ENCODE data around the gene UQCRC1.

UQCRC1 gene

DNA sequence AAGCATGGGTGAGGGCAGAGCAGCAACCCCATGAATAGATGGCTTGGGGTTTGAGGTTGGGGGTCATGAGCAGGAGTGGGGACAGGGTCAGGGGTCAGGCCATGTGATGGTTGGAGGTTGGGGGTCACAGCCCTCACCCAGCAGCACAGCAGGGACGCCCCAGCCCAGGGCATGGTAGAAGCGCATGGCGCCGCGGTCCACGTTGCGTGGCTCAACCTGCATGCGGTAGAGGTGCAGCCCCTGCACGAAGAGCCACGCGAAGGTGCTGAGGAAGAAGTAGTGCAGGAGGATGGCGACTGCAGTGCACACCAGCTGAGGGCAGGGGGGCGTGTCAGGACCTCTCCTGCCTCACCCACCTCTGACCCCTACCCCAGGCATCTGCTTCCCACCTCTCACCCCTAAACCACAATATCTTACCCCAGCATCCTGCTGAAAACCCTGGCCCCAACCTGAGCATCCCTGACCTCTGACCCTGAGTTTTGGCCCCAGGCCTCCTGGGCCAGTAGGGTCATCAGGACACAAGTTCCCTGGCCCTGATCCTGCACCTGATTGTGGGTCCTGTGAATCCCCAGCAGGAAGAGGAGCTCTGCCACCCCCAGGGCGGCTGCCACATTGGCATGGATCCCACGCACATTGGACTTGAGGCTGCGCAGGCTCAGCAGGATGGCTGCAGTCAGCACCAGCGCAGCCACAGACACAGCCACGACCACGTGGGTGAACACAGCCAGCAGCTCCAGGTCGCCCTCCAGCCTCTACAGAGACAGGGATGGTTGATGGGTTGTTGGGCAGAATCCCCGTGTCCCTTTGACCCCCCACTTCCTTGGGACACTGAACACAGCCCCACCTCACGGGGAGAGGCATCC is 35.7 kb upstream of the UQCRC1 start:
- TF ChIP-seq, protein P1, sequence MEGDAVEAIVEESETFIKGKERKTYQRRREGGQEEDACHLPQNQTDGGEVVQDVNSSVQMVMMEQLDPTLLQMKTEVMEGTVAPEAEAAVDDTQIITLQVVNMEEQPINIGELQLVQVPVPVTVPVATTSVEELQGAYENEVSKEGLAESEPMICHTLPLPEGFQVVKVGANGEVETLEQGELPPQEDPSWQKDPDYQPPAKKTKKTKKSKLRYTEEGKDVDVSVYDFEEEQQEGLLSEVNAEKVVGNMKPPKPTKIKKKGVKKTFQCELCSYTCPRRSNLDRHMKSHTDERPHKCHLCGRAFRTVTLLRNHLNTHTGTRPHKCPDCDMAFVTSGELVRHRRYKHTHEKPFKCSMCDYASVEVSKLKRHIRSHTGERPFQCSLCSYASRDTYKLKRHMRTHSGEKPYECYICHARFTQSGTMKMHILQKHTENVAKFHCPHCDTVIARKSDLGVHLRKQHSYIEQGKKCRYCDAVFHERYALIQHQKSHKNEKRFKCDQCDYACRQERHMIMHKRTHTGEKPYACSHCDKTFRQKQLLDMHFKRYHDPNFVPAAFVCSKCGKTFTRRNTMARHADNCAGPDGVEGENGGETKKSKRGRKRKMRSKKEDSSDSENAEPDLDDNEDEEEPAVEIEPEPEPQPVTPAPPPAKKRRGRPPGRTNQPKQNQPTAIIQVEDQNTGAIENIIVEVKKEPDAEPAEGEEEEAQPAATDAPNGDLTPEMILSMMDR (IDR thresholded peaks at IDR 0.05), result no peak
- H3K27ac ChIP-seq, result no peak overlapping the region
- no peaks in the 10 kb centered on the region for H3K36me3 ChIP-seq
- H3K27me3 ChIP-seq, result no peaks in the 10 kb centered on the region
- H3K4me1 ChIP-seq (ENCODE audit: control insufficient read depth in 1 of 2, insufficient read depth in 1 of 2, low read depth in 1 of 2, low read length in 1 of 2), result no peaks in the 10 kb centered on the region
- H3K4me3 ChIP-seq (ENCODE audit: low read depth in 1 of 2, low read length in 1 of 2), result no peak overlapping the region
- no peaks in the 10 kb centered on the region for H3K9me3 ChIP-seq

DNA sequence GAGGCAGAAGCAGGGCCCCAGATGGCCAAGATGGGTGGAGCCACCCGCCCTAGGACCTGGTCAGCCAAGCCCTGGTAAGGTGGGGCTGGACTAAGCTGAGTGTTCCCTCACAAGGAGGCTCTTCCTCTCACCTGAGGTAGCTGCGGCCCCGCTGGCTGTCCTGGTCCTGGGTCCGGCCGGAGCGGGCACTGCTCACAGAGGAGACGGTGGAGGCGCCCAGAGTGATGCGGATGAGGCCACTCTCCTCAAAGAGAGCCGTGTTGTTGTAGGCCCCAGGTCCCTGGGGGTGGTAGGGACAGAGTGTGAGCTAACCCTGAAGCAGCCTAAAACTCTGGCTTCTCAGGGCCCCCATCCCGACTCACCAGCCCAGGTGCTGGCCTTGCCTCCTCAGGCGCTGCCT is 33.2 kb upstream of the UQCRC1 start:
- Histone ChIP-seq H3K27ac (no peak overlapping the region), H3K27me3 (no peaks in the 10 kb centered on the region), H3K4me3 (ENCODE audit: low read depth in 1 of 2, low read length in 1 of 2) (no peak overlapping the region), H3K36me3 (no peaks in the 10 kb centered on the region), H3K9me3 (no peaks in the 10 kb centered on the region), H3K4me1 (ENCODE audit: control insufficient read depth in 1 of 2, insufficient read depth in 1 of 2, low read depth in 1 of 2, low read length in 1 of 2) (no peaks in the 10 kb centered on the region)
- TF ChIP-seq, protein P1 (IDR thresholded peaks at IDR 0.05), result no peak

DNA sequence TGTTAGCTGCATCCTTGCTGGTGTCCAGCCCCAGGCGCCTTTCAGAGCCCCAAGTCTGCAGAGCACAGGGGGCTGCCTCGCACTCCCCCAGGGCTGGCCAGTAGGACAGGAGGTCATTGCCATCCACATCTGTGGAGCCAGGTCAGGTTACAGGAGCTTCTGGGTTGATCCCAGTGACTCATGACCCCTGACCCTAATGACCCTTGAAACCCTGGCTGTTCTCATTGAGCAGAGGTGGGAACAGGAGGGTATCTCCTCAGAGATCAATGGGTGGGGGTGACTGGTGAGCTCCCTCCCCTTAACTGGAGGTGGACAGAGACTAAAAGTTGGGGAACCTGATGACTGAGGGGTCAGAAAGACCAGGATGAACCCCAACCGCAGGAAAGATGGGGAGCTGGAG is 31.9 kb upstream of the UQCRC1 start:
- TF ChIP-seq, protein P1 (IDR thresholded peaks at IDR 0.05), result no peak
- H3K4me1 ChIP-seq (ENCODE audit: control insufficient read depth in 1 of 2, insufficient read depth in 1 of 2, low read depth in 1 of 2, low read length in 1 of 2), result peaks cover 2% of the 10 kb centered on the region in 2 experiments
- H3K9me3 ChIP-seq, result no peaks in the 10 kb centered on the region
- no peaks in the 10 kb centered on the region for H3K36me3 ChIP-seq
- H3K27ac ChIP-seq, result no peak overlapping the region
- no peaks in the 10 kb centered on the region for H3K27me3 ChIP-seq
- no peak overlapping the region for H3K4me3 ChIP-seq (ENCODE audit: low read depth in 1 of 2, low read length in 1 of 2)

DNA sequence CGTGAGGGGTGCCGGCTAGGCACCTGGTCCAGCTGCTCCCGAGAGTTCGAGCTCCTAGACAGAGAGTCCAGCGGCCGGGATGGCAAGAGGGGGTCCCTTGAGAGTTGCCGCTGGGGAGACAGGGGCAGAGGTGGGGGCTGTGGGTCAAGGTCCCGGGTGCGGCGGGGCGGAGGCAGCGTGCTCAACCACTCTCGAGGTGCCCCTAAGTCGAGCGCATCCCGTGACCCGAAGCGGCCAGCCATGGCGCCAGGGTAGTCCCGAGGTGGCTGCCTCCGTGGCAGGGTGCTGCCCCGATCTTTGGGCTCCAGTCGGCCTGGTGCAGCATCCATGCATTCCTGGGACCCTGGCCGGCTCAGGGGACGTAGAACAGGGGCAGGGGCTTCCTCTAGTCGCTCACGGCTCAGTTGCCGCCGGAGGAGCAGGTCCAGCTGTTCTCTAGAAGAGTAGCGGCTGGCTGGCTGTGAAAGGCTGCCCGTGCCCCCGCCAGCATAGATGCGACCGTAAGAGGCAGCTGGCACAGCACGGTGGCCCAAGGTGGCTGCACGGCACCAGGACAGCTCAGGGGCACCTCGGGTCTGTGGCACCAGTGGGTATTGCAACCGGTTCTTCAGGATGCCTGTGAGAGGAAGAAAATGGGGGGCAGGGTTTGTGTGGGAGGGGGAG is 30.6 kb upstream of the UQCRC1 start:
- Histone ChIP-seq H3K36me3 (no peaks in the 10 kb centered on the region), H3K4me3 (ENCODE audit: low read depth in 1 of 2, low read length in 1 of 2) (no peak overlapping the region), H3K4me1 (ENCODE audit: control insufficient read depth in 1 of 2, insufficient read depth in 1 of 2, low read depth in 1 of 2, low read length in 1 of 2) (peaks cover 12 to 14% of the 10 kb centered on the region in 2 experiments), H3K27ac (no peak overlapping the region), H3K27me3 (no peaks in the 10 kb centered on the region), H3K9me3 (no peaks in the 10 kb centered on the region)
- TF ChIP-seq, protein P1 (IDR thresholded peaks at IDR 0.05), result no peak

DNA sequence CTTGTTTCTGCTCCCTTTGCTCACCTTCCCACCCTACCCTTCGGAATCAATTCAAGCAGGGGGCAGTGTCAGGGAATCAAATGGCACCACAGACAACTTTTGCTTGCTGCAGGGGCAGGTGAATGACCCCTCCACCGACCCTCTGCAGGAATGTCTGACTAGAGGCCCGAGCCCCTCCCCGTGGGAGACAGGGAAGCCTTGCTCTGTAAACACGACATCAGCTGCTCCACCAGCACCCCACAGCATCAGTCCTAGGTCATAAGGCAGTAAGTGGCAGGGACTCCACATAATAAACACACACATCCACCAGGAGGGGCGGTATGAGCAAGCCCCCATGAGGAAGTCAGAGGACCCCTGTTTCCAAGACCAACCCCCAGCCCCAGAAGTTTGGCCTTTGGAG is 27.9 kb upstream of the UQCRC1 start:
- Histone ChIP-seq H3K9me3 (no peaks in the 10 kb centered on the region), H3K4me3 (ENCODE audit: low read depth in 1 of 2, low read length in 1 of 2) (no peak overlapping the region), H3K27me3 (no peaks in the 10 kb centered on the region), H3K27ac (no peak overlapping the region), H3K36me3 (peaks cover 13% of the 10 kb centered on the region), H3K4me1 (ENCODE audit: control insufficient read depth in 1 of 2, insufficient read depth in 1 of 2, low read depth in 1 of 2, low read length in 1 of 2) (peaks cover 33 to 36% of the 10 kb centered on the region in 2 experiments)
- TF ChIP-seq, protein P1 (IDR thresholded peaks at IDR 0.05), result no peak
